Epithelial cell of proximal tubule (primary cell): ENCODE results near the gene VGLL4. TPM values are rescaled to one million over a fixed set of nuclear protein-coding genes. Genes with fewer than 3 reads are reported as not detected.

Source experiments
- DNase-seq: peaks from one replicate; pipeline ENCODE4 v3.0.0-alpha.2; 2011; ENCODE audit warnings: low read depth
- H3K4me3 ChIP-seq: 2 replicates; pipeline ENCODE4 v1.5.1; 2011; ENCODE audit warnings: low read depth, mild to moderate bottlenecking, low read length
- CTCF ChIP-seq: conservative IDR thresholded peaks from 2 replicates; pipeline ENCODE4 v1.5.1; 2012; ENCODE audit warnings: low read depth, mild to moderate bottlenecking, low read length
- total RNA-seq: library from RNA; depleted of rRNA; stranded (reverse); fragments of >200 nt; gene quantifications from 2 replicates; pipeline ENCODE4 v1.2.3, GENCODE V29; 2015

The VGLL4 gene
- total RNA-seq, 1 donor from 2014 or later, result 52.4 TPM

GRCh38 chr3:11542551-11542950 is 101.2 kb downstream of the VGLL4 start:
- TF ChIP-seq CTCF, result no peak
- DNase-seq, result no peak
- no peak overlapping the region for H3K4me3 ChIP-seq

- no peak overlapping the region for H3K4me3 ChIP-seq
- no peak for TF ChIP-seq CTCF
- DNase-seq, result no peak
These were observed 102.1 kb downstream of the VGLL4 start for GRCh38 chr3:11541321-11542303.

DNA sequence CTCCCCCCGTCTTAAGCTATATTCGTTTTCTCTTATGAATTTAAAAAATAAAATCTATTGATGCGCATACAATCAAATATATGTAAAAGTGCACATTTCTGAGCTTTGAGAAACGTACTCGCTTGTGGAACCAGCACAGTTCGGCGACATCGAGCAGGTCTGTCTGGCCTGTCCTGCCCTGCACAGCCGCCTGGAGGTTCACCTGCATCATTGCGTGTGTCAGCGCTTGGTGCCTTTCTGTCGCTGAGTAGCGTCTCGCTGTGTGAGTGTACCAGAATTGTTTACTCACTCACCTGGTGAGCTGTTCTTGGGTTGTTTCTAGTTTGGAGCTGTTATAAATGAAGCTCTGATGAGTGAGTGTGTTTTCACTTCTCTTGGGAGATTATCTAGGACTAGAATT is 104.0 kb downstream of the VGLL4 start:
- DNase-seq, result no peak
- TF ChIP-seq CTCF, result no peak
- H3K4me3 ChIP-seq, result no peak overlapping the region

- no peak for DNase-seq
- TF ChIP-seq CTCF, result no peak
- H3K4me3 ChIP-seq, result no peak overlapping the region
These were observed 104.5 kb downstream of the VGLL4 start for GRCh38 chr3:11539218-11539617.

DNA sequence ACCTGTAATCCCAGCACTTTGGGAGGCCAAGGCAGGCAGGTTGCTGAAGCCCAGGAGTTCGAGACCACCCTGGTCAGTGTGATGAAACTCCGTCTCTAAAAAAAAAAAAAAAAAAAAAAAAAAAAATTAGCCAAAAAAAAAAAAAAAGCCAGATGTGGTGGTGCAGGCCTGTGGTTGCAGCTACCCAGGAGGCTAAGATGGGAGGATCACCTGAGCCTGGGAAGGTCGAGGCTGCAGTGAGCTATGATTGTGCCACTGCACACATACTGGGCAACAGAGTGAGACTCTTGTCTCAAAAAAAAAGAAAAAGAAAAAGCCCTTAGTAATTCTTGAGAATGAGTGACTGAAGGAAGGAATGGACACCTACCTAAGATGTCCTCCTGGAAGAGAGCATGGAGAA is 105.1 kb downstream of the VGLL4 start:
- H3K4me3 ChIP-seq, result no peak overlapping the region
- DNase-seq, result no peak
- TF ChIP-seq CTCF, result no peak

DNA sequence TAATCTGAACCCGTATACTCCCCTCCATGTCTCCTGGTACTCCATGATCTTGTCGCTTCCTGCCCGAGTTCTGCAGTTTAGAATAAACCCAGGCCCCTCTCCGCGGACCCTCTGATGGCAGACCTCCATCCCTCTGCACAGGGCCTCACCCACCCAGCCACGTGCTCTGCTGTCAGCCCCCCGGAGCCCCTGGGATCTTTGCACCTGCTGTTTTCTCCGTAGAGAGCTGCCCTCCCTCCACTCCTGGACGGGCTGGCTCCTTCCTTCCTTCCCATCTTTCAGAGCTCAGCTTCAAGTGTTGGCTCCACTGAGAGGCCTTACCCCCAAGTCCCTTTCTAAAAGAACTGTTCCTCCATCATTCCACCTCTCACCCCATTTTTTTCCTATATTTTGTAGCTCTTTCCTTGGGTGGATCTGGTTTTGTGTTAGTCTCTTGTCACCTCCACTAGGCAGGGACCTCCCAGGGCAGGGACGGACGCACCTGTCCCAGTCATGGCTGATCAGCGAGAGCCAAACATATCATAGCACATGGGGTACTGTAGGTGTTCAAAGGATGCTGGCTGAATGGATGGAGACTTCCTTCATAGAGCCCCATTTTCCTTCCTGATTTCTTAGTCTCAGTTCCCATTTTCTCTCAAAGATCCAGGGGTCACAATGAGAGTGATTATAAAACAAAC is 106.6 kb downstream of the VGLL4 start:
- DNase-seq, result no peak
- no peak for TF ChIP-seq CTCF
- H3K4me3 ChIP-seq, result no peak overlapping the region
